ENCODE measurements around the gene TIMP2.

The TIMP2 gene

DNA sequence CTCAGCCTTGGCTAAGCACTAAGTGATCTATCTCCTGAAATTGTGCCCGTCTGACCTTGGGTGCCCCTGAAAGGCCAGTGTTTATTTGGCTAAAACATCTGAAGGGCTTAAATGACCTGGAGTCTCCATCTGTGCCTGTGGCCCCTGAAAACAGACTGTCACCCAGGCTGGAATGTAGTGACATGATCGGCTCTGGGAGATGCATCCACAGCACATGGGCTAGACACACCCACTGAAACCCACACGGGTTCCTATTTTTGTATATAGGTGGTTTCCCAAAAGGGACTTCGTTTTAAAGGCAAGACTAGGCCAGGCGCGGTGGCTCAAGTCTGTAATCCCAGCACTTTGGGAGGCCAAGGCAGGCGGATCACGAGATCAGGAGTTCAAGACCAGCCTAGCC lies 35.7 kb downstream of the TIMP2 start:
- H3K4me3 ChIP-seq (ENCODE audit: low read length), result no peak overlapping the region
- peaks cover 36% of the 10 kb centered on the region for H3K27me3 ChIP-seq (ENCODE audit: control insufficient read depth, low read length)
- no peaks in the 10 kb centered on the region for H3K9me2 ChIP-seq (replicated peaks; ENCODE audit: control insufficient read depth, low read length)
- H3K36me3 ChIP-seq (ENCODE audit: control insufficient read depth, low read length), result no peaks in the 10 kb centered on the region
- H3K4me1 ChIP-seq (ENCODE audit: control insufficient read depth, low read length), result peaks cover 4% of the 10 kb centered on the region; the same call in 1 of the 2 replicates
- no peaks in the 10 kb centered on the region for H3K79me2 ChIP-seq (ENCODE audit: control insufficient read depth, low read length)
- no peak overlapping the region for H3K4me2 ChIP-seq (ENCODE audit: low read length)
- no peak for TF ChIP-seq EZH2phosphoT487 (IDR thresholded peaks at IDR 0.05; ENCODE audit: borderline replicate concordance, low read length)
- TF ChIP-seq, protein P1, sequence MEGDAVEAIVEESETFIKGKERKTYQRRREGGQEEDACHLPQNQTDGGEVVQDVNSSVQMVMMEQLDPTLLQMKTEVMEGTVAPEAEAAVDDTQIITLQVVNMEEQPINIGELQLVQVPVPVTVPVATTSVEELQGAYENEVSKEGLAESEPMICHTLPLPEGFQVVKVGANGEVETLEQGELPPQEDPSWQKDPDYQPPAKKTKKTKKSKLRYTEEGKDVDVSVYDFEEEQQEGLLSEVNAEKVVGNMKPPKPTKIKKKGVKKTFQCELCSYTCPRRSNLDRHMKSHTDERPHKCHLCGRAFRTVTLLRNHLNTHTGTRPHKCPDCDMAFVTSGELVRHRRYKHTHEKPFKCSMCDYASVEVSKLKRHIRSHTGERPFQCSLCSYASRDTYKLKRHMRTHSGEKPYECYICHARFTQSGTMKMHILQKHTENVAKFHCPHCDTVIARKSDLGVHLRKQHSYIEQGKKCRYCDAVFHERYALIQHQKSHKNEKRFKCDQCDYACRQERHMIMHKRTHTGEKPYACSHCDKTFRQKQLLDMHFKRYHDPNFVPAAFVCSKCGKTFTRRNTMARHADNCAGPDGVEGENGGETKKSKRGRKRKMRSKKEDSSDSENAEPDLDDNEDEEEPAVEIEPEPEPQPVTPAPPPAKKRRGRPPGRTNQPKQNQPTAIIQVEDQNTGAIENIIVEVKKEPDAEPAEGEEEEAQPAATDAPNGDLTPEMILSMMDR (IDR thresholded peaks at IDR 0.05; ENCODE audit: low read depth, low read length, poor library complexity, severe bottlenecking), result no peak
- H3K27ac ChIP-seq (ENCODE audit: low read depth, low read length), result no peak overlapping the region
- H3F3A ChIP-seq (ENCODE audit: control insufficient read depth, insufficient read depth), result no peaks in the 10 kb centered on the region
- H3K9me3 ChIP-seq (ENCODE audit: control insufficient read depth, insufficient read depth, low read length), result no peaks in the 10 kb centered on the region
- no peaks in the 10 kb centered on the region for H4K20me1 ChIP-seq (ENCODE audit: control insufficient read depth, insufficient read depth, low read depth, low read length)

- Histone ChIP-seq H3K27ac (ENCODE audit: low read depth, low read length) (no peak overlapping the region), H3K79me2 (ENCODE audit: control insufficient read depth, low read length) (no peaks in the 10 kb centered on the region), H3K4me1 (ENCODE audit: control insufficient read depth, low read length) (peaks cover 4% of the 10 kb centered on the region; the same call in 1 of the 2 replicates)
Observed at GRCh38 chr17:78888941-78889518, 36.2 kb downstream of the TIMP2 start.

DNA sequence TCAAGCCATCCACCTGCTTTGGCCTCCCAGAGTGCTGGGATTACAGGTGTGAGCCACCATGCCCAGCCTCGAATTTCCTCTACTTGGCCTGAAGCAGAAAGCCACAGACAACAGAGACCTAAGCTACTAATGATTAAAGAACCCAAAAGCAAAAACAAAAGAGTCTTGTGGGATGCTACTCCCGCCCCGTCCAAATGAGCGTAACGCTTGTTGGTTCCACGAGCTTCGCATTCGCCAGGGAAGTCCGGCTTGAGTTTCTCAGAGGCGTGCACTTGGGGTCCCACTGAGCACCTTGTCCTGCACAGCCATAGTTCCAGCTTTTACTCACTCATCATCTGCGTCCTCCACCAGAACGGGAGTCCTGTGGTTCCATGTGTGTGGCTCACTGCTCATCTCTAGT lies 38.2 kb downstream of the TIMP2 start:
- no peaks in the 10 kb centered on the region for H4K20me1 ChIP-seq (ENCODE audit: control insufficient read depth, insufficient read depth, low read depth, low read length)
- H3K27ac ChIP-seq (ENCODE audit: low read depth, low read length), result no peak overlapping the region
- no peaks in the 10 kb centered on the region for H3K79me2 ChIP-seq (ENCODE audit: control insufficient read depth, low read length)
- peaks cover 4% of the 10 kb centered on the region; the same call in 1 of the 2 replicates for H3K4me1 ChIP-seq (ENCODE audit: control insufficient read depth, low read length)
- H3F3A ChIP-seq (ENCODE audit: control insufficient read depth, insufficient read depth), result no peaks in the 10 kb centered on the region
- H3K4me3 ChIP-seq (ENCODE audit: low read length), result no peak overlapping the region
- no peak overlapping the region for H3K4me2 ChIP-seq (ENCODE audit: low read length)
- no peaks in the 10 kb centered on the region for H3K9me3 ChIP-seq (ENCODE audit: control insufficient read depth, insufficient read depth, low read length)
- peaks cover 36% of the 10 kb centered on the region for H3K27me3 ChIP-seq (ENCODE audit: control insufficient read depth, low read length)
- no peaks in the 10 kb centered on the region for H3K9me2 ChIP-seq (replicated peaks; ENCODE audit: control insufficient read depth, low read length)
- H3K36me3 ChIP-seq (ENCODE audit: control insufficient read depth, low read length), result no peaks in the 10 kb centered on the region
- TF ChIP-seq EZH2phosphoT487 (IDR thresholded peaks at IDR 0.05; ENCODE audit: borderline replicate concordance, low read length), result no peak
- TF ChIP-seq, protein P1 (IDR thresholded peaks at IDR 0.05; ENCODE audit: low read depth, low read length, poor library complexity, severe bottlenecking), result no peak

More at GRCh38 chr17:78888941-78889518, 36.2 kb downstream of the TIMP2 start:
- TF ChIP-seq, protein P1 (IDR thresholded peaks at IDR 0.05; ENCODE audit: low read depth, low read length, poor library complexity, severe bottlenecking), result no peak
- TF ChIP-seq EZH2phosphoT487 (IDR thresholded peaks at IDR 0.05; ENCODE audit: borderline replicate concordance, low read length), result no peak
- Histone ChIP-seq H3K36me3 (ENCODE audit: control insufficient read depth, low read length) (no peaks in the 10 kb centered on the region), H3K27me3 (ENCODE audit: control insufficient read depth, low read length) (peaks cover 36% of the 10 kb centered on the region), H3K9me3 (ENCODE audit: control insufficient read depth, insufficient read depth, low read length) (no peaks in the 10 kb centered on the region), H4K20me1 (ENCODE audit: control insufficient read depth, insufficient read depth, low read depth, low read length) (no peaks in the 10 kb centered on the region), H3K4me2 (ENCODE audit: low read length) (no peak overlapping the region), H3F3A (ENCODE audit: control insufficient read depth, insufficient read depth) (no peaks in the 10 kb centered on the region), H3K4me3 (ENCODE audit: low read length) (no peak overlapping the region), H3K9me2 (replicated peaks; ENCODE audit: control insufficient read depth, low read length) (no peaks in the 10 kb centered on the region)

All from DOHH2 (cell line).